Measurements from ENCODE around the gene ZC3H12D.
A peak's percentile ranks its signal among the peaks of the same experiment; 100 is the strongest.

ZC3H12D gene

GRCh38 chr6:149440735-149441671, 43.8 kb downstream of the ZC3H12D start:
- no peak for DNase-seq

GRCh38 chr6:149439626-149440025, 45.2 kb downstream of the ZC3H12D start:
- DNase-seq: no peak

- DNase-seq: no peak
Observed at GRCh38 chr6:149438855-149439254, 46.0 kb downstream of the ZC3H12D start.

GRCh38 chr6:149437212-149437611, 47.6 kb downstream of the ZC3H12D start:
- no peak for DNase-seq

- no peak for DNase-seq
Observed at GRCh38 chr6:149436647-149437046, 48.2 kb downstream of the ZC3H12D start.

GRCh38 chr6:149435919-149436586, 48.8 kb downstream of the ZC3H12D start:
- DNase-seq: no peak

- DNase-seq: no peak
Observed at GRCh38 chr6:149433881-149434280, 50.9 kb downstream of the ZC3H12D start.

- DNase-seq: no peak
Observed at GRCh38 chr6:149433405-149433804, 51.4 kb downstream of the ZC3H12D start.

GRCh38 chr6:149431905-149432775, 52.7 kb downstream of the ZC3H12D start:
- peak; percentile 96 for DNase-seq

- DNase-seq: peak; percentile 31
Observed at GRCh38 chr6:149429427-149430360, 55.1 kb downstream of the ZC3H12D start.

GRCh38 chr6:149428606-149429005, 56.2 kb downstream of the ZC3H12D start:
- no peak for DNase-seq

GRCh38 chr6:149425754-149426153, 59.1 kb downstream of the ZC3H12D start:
- DNase-seq: no peak

GRCh38 chr6:149425224-149425623, 59.6 kb downstream of the ZC3H12D start:
- DNase-seq: peak; percentile 29

- peak; percentile 31 for DNase-seq
Observed at GRCh38 chr6:149423964-149424440, 60.8 kb downstream of the ZC3H12D start.

GRCh38 chr6:149422581-149422980, 62.2 kb downstream of the ZC3H12D start:
- peak; percentile 29 for DNase-seq

- DNase-seq: no peak
Observed at GRCh38 chr6:149421132-149421531, 63.7 kb downstream of the ZC3H12D start.

GRCh38 chr6:149419696-149420404, 65.0 kb downstream of the ZC3H12D start:
- DNase-seq: peak; percentile 19

- DNase-seq: no peak
Observed at GRCh38 chr6:149414821-149415220, 70.0 kb downstream of the ZC3H12D start.

- peak; percentile 14 for DNase-seq
Observed at GRCh38 chr6:149414009-149414408, 70.8 kb downstream of the ZC3H12D start.

- DNase-seq: no peak
Observed at GRCh38 chr6:149410557-149410956, 74.3 kb downstream of the ZC3H12D start.

- no peak for DNase-seq
Observed at GRCh38 chr6:149409617-149410016, 75.2 kb downstream of the ZC3H12D start.
